HG02973 (cell line): ENCODE measurements around the gene HTATSF1.

Experiments used
- ATAC-seq: cut with Tn5 transposase; IDR thresholded peaks from one replicate; pipeline ENCODE4 v1.9.1; 2021; ENCODE audit warnings: moderate library complexity; ENCODE audit not compliant: unreplicated experiment

HTATSF1 gene

GRCh38 chrX:136497556-136498052, at the start of gene HTATSF1:
Gene HTATSF1, plus strand, starts transcription at chrX:136497592. Its CDS starts 93 bp downstream, at chrX:136497685.
- peak; percentile 18 for ATAC-seq

- ATAC-seq: no peak
Observed at GRCh38 chrX:136447968-136448367, 49.4 kb upstream of the HTATSF1 start.

GRCh38 chrX:136450050-136450830, 47.2 kb upstream of the HTATSF1 start:
- ATAC-seq: no peak

- ATAC-seq: no peak
Observed at GRCh38 chrX:136452614-136453013, 44.8 kb upstream of the HTATSF1 start.

- ATAC-seq: no peak
Observed at GRCh38 chrX:136453114-136453513, 44.3 kb upstream of the HTATSF1 start.

- ATAC-seq: no peak
Observed at GRCh38 chrX:136453771-136454170, 43.6 kb upstream of the HTATSF1 start.

- no peak for ATAC-seq
Observed at GRCh38 chrX:136456133-136456532, 41.3 kb upstream of the HTATSF1 start.

GRCh38 chrX:136457303-136457917, 40.0 kb upstream of the HTATSF1 start:
- ATAC-seq: no peak

- no peak for ATAC-seq
Observed at GRCh38 chrX:136464589-136464988, 32.8 kb upstream of the HTATSF1 start.

- ATAC-seq: no peak
Observed at GRCh38 chrX:136467303-136467702, 30.1 kb upstream of the HTATSF1 start.

- ATAC-seq: no peak
Observed at GRCh38 chrX:136468391-136469103, 28.8 kb upstream of the HTATSF1 start.

GRCh38 chrX:136473663-136474062, 23.7 kb upstream of the HTATSF1 start:
- ATAC-seq: no peak

GRCh38 chrX:136475236-136475635, 22.2 kb upstream of the HTATSF1 start:
- ATAC-seq: no peak

GRCh38 chrX:136476501-136476900, 20.9 kb upstream of the HTATSF1 start:
- no peak for ATAC-seq

GRCh38 chrX:136477026-136477425, 20.4 kb upstream of the HTATSF1 start:
- ATAC-seq: no peak

- no peak for ATAC-seq
Observed at GRCh38 chrX:136480383-136480782, 17.0 kb upstream of the HTATSF1 start.

- ATAC-seq: no peak
Observed at GRCh38 chrX:136487647-136488046, 9.7 kb upstream of the HTATSF1 start, which contains the start of gene BRS3. Gene BRS3, plus strand, starts transcription at chrX:136487947. Its CDS starts 168 bp downstream, at chrX:136488115.

- ATAC-seq: no peak
Observed at GRCh38 chrX:136488706-136489105, 8.7 kb upstream of the HTATSF1 start.

GRCh38 chrX:136491832-136492231, 5.6 kb upstream of the HTATSF1 start:
- no peak for ATAC-seq

- no peak for ATAC-seq
Observed at GRCh38 chrX:136493011-136493410, 4.4 kb upstream of the HTATSF1 start.

GRCh38 chrX:136495043-136495442, 2.3 kb upstream of the HTATSF1 start:
- no peak for ATAC-seq
